Spleen (tissue), 11 donors: ENCODE results near the gene LUC7L. TPM values are rescaled to one million over a fixed set of nuclear protein-coding genes. Genes with fewer than 3 reads are reported as not detected.

ENCODE experiments used
- DNase-seq: peaks from one replicate; pipeline ENCODE4 v3.0.0-alpha.2; 2020
- H3K27ac ChIP-seq, 8 donors: fragments of 200-600 bp; sonication (generic) in 7 of 8; 1 replicate in 4 of 8; 2 replicates in 4 of 8; pipeline versions ENCODE4 v1.5.0 to v1.8.0; 2016 to 2021; ENCODE audit warnings: inconsistent platforms in 4 of 8, mild to moderate bottlenecking in 4 of 8, moderate library complexity in 1 of 8
- H3K27me3 ChIP-seq, 7 donors: fragments of 200-600 bp; sonication (generic) in 6 of 7; replicated peaks in 1 of 7; 1 replicate in 4 of 7; 2 replicates in 3 of 7; pipeline versions ENCODE4 v1.5.0 to v1.8.0; 2016 to 2021; ENCODE audit warnings: inconsistent platforms in 3 of 7, mild to moderate bottlenecking in 1 of 7
- H3K36me3 ChIP-seq, 6 donors: fragments of 200-600 bp; sonication (generic) in 5 of 6; 1 replicate in 4 of 6; 2 replicates in 2 of 6; pipeline versions ENCODE4 v1.5.0 to v1.8.0; 2016 to 2021; ENCODE audit warnings: inconsistent platforms in 2 of 6
- H3K4me1 ChIP-seq, 6 donors: fragments of 200-600 bp; sonication (generic) in 5 of 6; 1 replicate in 3 of 6; 2 replicates in 3 of 6; pipeline versions ENCODE4 v1.5.0 to v1.8.0; 2016 to 2021; ENCODE audit warnings: inconsistent platforms in 3 of 6
- H3K4me3 ChIP-seq, 8 donors: fragments of 200-600 bp; sonication (generic) in 7 of 8; 1 replicate in 4 of 8; 2 replicates in 4 of 8; pipeline versions ENCODE4 v1.5.0 to v1.8.0; 2016 to 2021; ENCODE audit warnings: inconsistent platforms in 4 of 8, mild to moderate bottlenecking in 4 of 8, moderate library complexity in 2 of 8
- H3K9me3 ChIP-seq, 8 donors: fragments of 200-600 bp; sonication (generic) in 7 of 8; 1 replicate in 4 of 8; 2 replicates in 4 of 8; pipeline versions ENCODE4 v1.5.0 to v1.8.0; 2016 to 2021; ENCODE audit warnings: inconsistent platforms in 4 of 8
- POLR2A ChIP-seq, 3 donors: fragments of 450-650 bp; IDR thresholded peaks; one replicate each; pipeline ENCODE4 v1.5.1; 2017; ENCODE audit warnings: antibody characterized with exemption in 3 of 3, mild to moderate bottlenecking in 1 of 3
- POLR2AphosphoS5 ChIP-seq, 3 donors: sonication (generic); formaldehyde crosslinking; IDR thresholded peaks; one replicate each; pipeline ENCODE4 v1.5.1; 2017; ENCODE audit warnings: antibody characterized with exemption in 3 of 3
- WGBS, 5 donors: extraction: QIAGEN DNeasy Blood & Tissue Kit in 3 of 5; methylation state at CpG; one replicate each; pipeline versions ENCODE4 v1.1.5 to v1.1.7; 2013 to 2018; 5-methylcytosine and 5-hydroxymethylcytosine counted together
- intact Hi-C: fragments of 100-400 bp; cut with DNase I; formaldehyde crosslinking; loops from one replicate; pipeline ENCODE4 v1.15.0; 2023; ENCODE audit warnings: low total_unique reads
- polyA plus RNA-seq, 3 donors: library from polyadenylated mRNA; stranded (reverse); fragments of 200-250 nt; gene quantifications; one replicate each; pipeline ENCODE4 v1.2.1, GENCODE V29; 2013
- total RNA-seq, 7 donors: library from RNA; depleted of rRNA in 3 of 7; stranded (reverse); fragments of >200 nt in 3 of 7; fragmentation: NEBNext Ultra II Directional in 4 of 7; extraction: Animal tissue kit (Norgen Biotek cat#: 25700) in 4 of 7; gene quantifications; one replicate each; pipeline versions ENCODE4 v1.1.0 to v1.2.1, GENCODE V29; 2016 to 2021
- TF ChIP-seq, protein P1 (sequence below), 11 experiments: fragments of 200-600 bp in 7 of 11; fragments of 450-650 bp in 4 of 11; sonication (generic) in 4 of 11; IDR thresholded peaks in 8 of 11; conservative IDR thresholded peaks in 3 of 11; 1 replicate in 7 of 11; 2 replicates in 4 of 11; pipeline versions ENCODE4 v1.4.0 to v1.8.0; 2016 to 2021; ENCODE audit warnings: antibody characterized with exemption in 11 of 11, inconsistent platforms in 4 of 11, mild to moderate bottlenecking in 1 of 11
- donor health status: healthy with polysubstance abuse.
- donor health status: DM: no; HTN: no; CAD: no; lungs with moderate emphysema.
- donor health status: DM: no; HTN: no; CAD: no.
- donor health status: Bipolar disorder and iron deficiency.
- donor health status: healthy.
- donor health status: DM: no; HTN: no; CAD: no.
- donor health status: DM: yes; HTN: yes; CAD: no.

LUC7L gene
- total and polyA plus RNA-seq, 10 donors, result 76.7 to 318 (median 108) TPM

DNA sequence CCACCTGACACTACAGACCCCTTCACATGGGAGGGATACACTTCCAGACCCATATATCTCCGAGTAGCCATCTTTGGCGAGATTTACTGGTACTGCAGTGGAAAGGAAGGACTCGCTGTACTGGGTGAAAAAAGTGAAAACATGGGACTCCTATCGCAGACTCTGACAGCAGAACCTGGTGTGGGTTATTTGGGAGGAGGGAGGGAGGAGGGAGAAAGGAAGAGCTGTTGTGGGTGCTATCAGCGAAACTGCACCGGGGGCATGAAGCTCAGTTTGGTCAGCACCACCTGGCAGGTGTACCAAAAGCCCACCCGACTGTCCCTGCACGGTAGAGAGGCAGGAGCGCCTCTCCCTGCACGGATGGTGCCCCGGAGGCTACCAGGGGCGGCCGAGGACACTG lies 44.0 kb downstream of the LUC7L start:
- no peak overlapping the region for H3K27ac ChIP-seq
- H3K27me3 ChIP-seq, result peaks cover 0 to 14% (median 11%) of the 10 kb centered on the region in 7 donors
- no peak for DNase-seq
- peaks cover 11 to 16% (median 14%) of the 10 kb centered on the region in 6 donors for H3K4me1 ChIP-seq
- WGBS, 5 donors, result 88 to 96% (median 89%) methylated on average over 12 to 13 of the region's 13 CpGs
- peak in 2 of 3 donors; percentile 49 to 63 for TF ChIP-seq POLR2AphosphoS5 (IDR thresholded peaks at IDR 0.05)
- TF ChIP-seq, protein P1, sequence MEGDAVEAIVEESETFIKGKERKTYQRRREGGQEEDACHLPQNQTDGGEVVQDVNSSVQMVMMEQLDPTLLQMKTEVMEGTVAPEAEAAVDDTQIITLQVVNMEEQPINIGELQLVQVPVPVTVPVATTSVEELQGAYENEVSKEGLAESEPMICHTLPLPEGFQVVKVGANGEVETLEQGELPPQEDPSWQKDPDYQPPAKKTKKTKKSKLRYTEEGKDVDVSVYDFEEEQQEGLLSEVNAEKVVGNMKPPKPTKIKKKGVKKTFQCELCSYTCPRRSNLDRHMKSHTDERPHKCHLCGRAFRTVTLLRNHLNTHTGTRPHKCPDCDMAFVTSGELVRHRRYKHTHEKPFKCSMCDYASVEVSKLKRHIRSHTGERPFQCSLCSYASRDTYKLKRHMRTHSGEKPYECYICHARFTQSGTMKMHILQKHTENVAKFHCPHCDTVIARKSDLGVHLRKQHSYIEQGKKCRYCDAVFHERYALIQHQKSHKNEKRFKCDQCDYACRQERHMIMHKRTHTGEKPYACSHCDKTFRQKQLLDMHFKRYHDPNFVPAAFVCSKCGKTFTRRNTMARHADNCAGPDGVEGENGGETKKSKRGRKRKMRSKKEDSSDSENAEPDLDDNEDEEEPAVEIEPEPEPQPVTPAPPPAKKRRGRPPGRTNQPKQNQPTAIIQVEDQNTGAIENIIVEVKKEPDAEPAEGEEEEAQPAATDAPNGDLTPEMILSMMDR (IDR thresholded peaks at IDR 0.05 in 8 of 11, conservative IDR thresholded peaks at IDR 0.05 in 3 of 11), result no peak
- H3K9me3 ChIP-seq, result no peaks in the 10 kb centered on the region
- peaks cover 0 to 42% (median 31%) of the 10 kb centered on the region in 6 donors for H3K36me3 ChIP-seq
- intact Hi-C loops, result no loop called here
- no peak overlapping the region for H3K4me3 ChIP-seq

DNA sequence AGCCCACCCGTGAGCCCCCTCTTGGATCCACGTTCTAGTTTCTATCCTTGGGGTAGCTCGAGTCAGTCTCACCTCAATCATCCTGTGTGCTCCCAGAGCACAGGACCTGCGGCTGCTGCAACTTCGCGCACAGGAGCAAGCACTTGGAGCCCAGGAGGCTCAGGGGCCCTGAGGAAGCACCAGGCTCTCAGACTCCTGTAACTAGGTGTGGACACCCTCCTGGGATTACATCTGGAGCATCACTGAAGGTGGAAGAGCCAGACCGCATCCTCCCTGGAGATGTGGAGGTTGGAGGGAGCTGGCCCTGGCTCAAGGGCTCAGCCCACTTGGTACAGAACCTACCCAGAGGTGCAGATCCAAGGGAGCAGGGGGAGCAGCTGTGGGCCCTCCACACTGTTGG lies 46.2 kb downstream of the LUC7L start:
- Histone ChIP-seq H3K36me3 (peaks cover 0 to 20% (median 9%) of the 10 kb centered on the region in 6 donors), H3K4me3 (no peak overlapping the region), H3K9me3 (no peaks in the 10 kb centered on the region), H3K27ac (no peak overlapping the region), H3K4me1 (peaks cover 11 to 22% (median 18%) of the 10 kb centered on the region in 6 donors), H3K27me3 (peaks cover 3 to 36% (median 33%) of the 10 kb centered on the region in 7 donors)
- 76 to 92% (median 80%) methylated on average over 7 of the region's 7 CpGs for WGBS, 5 donors
- TF ChIP-seq, protein P1 (IDR thresholded peaks at IDR 0.05 in 8 of 11, conservative IDR thresholded peaks at IDR 0.05 in 3 of 11), result no peak
- TF ChIP-seq POLR2AphosphoS5 (IDR thresholded peaks at IDR 0.05), result peak; percentile 13 to 60 (median 15)
- intact Hi-C loops, result loop anchor here (5.0 kb wide), 1 partner anchor 66 kb away; no protein-coding TSS in a partner anchor
- no peak for DNase-seq

DNA sequence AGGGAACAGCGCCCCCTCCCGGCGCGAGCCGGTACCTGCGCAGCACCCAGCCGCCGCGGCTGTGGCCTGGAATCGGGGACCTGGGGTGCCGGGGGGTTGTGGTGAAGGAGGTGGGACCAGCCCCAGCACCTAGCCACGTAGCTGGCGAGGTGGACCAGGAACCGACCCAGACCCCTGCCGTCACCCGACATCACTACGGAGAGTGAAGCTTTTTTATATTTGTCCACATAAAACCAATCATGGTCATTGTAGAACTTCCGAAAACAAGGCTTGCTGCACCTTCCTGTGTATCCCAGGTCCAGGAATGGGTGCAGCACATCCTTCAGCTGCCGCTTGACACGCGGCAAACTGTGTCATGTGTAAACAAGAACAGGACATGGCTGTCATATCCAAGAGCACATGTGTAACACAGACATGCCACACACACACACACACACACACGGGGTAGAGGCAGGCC lies 47.7 kb downstream of the LUC7L start:
- intact Hi-C loops, result loop anchor here (5.0 kb wide), 1 partner anchor 64 kb away; no protein-coding TSS in a partner anchor
- no peaks in the 10 kb centered on the region for H3K9me3 ChIP-seq
- no peak for TF ChIP-seq POLR2A (IDR thresholded peaks at IDR 0.05)
- TF ChIP-seq, protein P1 (IDR thresholded peaks at IDR 0.05 in 8 of 11, conservative IDR thresholded peaks at IDR 0.05 in 3 of 11), result peak; percentile 89 to 98 (median 96)
- peak; percentile 95 for DNase-seq
- no peak overlapping the region for H3K27ac ChIP-seq
- H3K36me3 ChIP-seq, result peaks cover 0 to 10% (median 0%) of the 10 kb centered on the region in 6 donors
- peak overlapping the region in 5 of 8 donors; percentile 35 to 67 (median 40) for H3K4me3 ChIP-seq
- peaks cover 7 to 48% (median 44%) of the 10 kb centered on the region in 7 donors for H3K27me3 ChIP-seq
- H3K4me1 ChIP-seq, result peaks cover 11 to 31% (median 18%) of the 10 kb centered on the region in 6 donors
- 10 to 29% (median 12%) methylated on average over 11 to 22 of the region's 22 CpGs for WGBS, 5 donors

DNA sequence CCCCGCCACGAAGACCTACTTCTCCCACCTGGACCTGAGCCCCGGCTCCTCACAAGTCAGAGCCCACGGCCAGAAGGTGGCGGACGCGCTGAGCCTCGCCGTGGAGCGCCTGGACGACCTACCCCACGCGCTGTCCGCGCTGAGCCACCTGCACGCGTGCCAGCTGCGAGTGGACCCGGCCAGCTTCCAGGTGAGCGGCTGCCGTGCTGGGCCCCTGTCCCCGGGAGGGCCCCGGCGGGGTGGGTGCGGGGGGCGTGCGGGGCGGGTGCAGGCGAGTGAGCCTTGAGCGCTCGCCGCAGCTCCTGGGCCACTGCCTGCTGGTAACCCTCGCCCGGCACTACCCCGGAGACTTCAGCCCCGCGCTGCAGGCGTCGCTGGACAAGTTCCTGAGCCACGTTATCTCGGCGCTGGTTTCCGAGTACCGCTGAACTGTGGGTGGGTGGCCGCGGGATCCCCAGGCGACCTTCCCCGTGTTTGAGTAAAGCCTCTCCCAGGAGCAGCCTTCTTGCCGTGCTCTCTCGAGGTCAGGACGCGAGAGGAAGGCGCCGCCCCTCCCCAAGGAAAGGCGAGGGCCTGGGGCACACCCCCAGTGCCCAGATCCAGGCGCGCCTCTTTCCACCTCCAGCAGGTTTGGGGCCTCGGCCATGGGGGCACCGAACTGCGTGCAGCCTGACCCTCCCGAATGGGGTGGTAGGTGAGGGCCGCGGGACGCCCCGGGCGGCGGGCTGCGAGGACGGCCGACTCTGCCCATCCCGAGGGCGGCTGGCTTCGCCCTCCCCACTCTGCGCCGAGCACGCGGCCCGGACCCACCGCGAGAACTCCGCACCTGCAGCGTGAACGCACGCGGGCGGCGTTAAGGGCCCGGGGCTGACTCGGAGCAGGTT lies 48.3 kb downstream of the LUC7L start:
- peaks cover 11 to 33% (median 20%) of the 10 kb centered on the region in 6 donors for H3K4me1 ChIP-seq
- H3K9me3 ChIP-seq, result no peaks in the 10 kb centered on the region
- intact Hi-C loops, result loop anchor here (5.0 kb wide), 1 partner anchor 64 kb away; no protein-coding TSS in a partner anchor
- H3K27me3 ChIP-seq, result peaks cover 7 to 53% (median 44%) of the 10 kb centered on the region in 7 donors
- DNase-seq, result no peak
- peak overlapping the region in 1 of 8 donors; percentile 31 for H3K27ac ChIP-seq
- peak overlapping the region; percentile 2 to 67 (median 36) for H3K4me3 ChIP-seq
- H3K36me3 ChIP-seq, result peaks cover 0 to 10% (median 0%) of the 10 kb centered on the region in 6 donors
- WGBS, 5 donors, result 0 to 3% (median 1%) methylated on average over 25 to 89 of the region's 89 CpGs
- TF ChIP-seq POLR2AphosphoS5 (IDR thresholded peaks at IDR 0.05), result peak; percentile 71 to 85 (median 74)
- TF ChIP-seq, protein P1 (IDR thresholded peaks at IDR 0.05 in 8 of 11, conservative IDR thresholded peaks at IDR 0.05 in 3 of 11), result no peak
